ENCODE results near the gene LRRC2. TPM values are rescaled to one million over a fixed set of nuclear protein-coding genes. Genes with fewer than 3 reads are reported as not detected.

LRRC2 gene
- total RNA-seq, 1 donor from 2014 or later = not detected

GRCh38 chr3:46478341-46478740, 87.8 kb downstream of the LRRC2 start:
- Histone ChIP-seq H3K27ac (no peak overlapping the region), H2AFZ (replicated peaks) (no peak overlapping the region), H4K20me1 (ENCODE audit: low read depth) (no peaks in the 10 kb centered on the region), H3F3A (ENCODE audit: low read depth) (no peaks in the 10 kb centered on the region), H3K9me3 (ENCODE audit: low read depth) (no peaks in the 10 kb centered on the region), H3K36me3 (no peaks in the 10 kb centered on the region), H3K79me2 (ENCODE audit: low read depth) (no peaks in the 10 kb centered on the region), H3K4me1 (no peaks in the 10 kb centered on the region), H3K4me2 (no peak overlapping the region), H3K27me3 (no peaks in the 10 kb centered on the region), H3K9ac (no peak overlapping the region), H3K4me3 (no peak overlapping the region)
- peaks cover 11% of the 10 kb centered on the region for H3K9me3 Mint-ChIP-seq
- no peak overlapping the region for H3K4me3 Mint-ChIP-seq
- TF ChIP-seq, protein P1, sequence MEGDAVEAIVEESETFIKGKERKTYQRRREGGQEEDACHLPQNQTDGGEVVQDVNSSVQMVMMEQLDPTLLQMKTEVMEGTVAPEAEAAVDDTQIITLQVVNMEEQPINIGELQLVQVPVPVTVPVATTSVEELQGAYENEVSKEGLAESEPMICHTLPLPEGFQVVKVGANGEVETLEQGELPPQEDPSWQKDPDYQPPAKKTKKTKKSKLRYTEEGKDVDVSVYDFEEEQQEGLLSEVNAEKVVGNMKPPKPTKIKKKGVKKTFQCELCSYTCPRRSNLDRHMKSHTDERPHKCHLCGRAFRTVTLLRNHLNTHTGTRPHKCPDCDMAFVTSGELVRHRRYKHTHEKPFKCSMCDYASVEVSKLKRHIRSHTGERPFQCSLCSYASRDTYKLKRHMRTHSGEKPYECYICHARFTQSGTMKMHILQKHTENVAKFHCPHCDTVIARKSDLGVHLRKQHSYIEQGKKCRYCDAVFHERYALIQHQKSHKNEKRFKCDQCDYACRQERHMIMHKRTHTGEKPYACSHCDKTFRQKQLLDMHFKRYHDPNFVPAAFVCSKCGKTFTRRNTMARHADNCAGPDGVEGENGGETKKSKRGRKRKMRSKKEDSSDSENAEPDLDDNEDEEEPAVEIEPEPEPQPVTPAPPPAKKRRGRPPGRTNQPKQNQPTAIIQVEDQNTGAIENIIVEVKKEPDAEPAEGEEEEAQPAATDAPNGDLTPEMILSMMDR (IDR thresholded peaks at IDR 0.05) = no peak
- TF ChIP-seq EZH2 (IDR thresholded peaks at IDR 0.05) = no peak
- TF ChIP-seq EZH2phosphoT487 (IDR thresholded peaks at IDR 0.05) = no peak
- peaks cover 10% of the 10 kb centered on the region for H3K27me3 Mint-ChIP-seq (ENCODE audit: insufficient read depth, low read depth)
- DNase-seq (ENCODE audit: low spot score) = no peak
- H3K4me1 Mint-ChIP-seq = no peaks in the 10 kb centered on the region
- H3K27ac Mint-ChIP-seq = no peak overlapping the region
- no peaks in the 10 kb centered on the region for H3K36me3 Mint-ChIP-seq

- no peak overlapping the region for H3K27ac Mint-ChIP-seq
- Histone ChIP-seq H3K4me3 (no peak overlapping the region), H4K20me1 (ENCODE audit: low read depth) (no peaks in the 10 kb centered on the region), H3K4me2 (no peak overlapping the region), H3K9ac (no peak overlapping the region), H2AFZ (replicated peaks) (no peak overlapping the region), H3K27me3 (no peaks in the 10 kb centered on the region), H3K27ac (no peak overlapping the region), H3K36me3 (no peaks in the 10 kb centered on the region), H3K4me1 (no peaks in the 10 kb centered on the region), H3K79me2 (ENCODE audit: low read depth) (no peaks in the 10 kb centered on the region), H3F3A (ENCODE audit: low read depth) (no peaks in the 10 kb centered on the region), H3K9me3 (ENCODE audit: low read depth) (no peaks in the 10 kb centered on the region)
- H3K27me3 Mint-ChIP-seq (ENCODE audit: insufficient read depth, low read depth) = peaks cover 10% of the 10 kb centered on the region
- H3K4me1 Mint-ChIP-seq = no peaks in the 10 kb centered on the region
- peaks cover 11% of the 10 kb centered on the region for H3K9me3 Mint-ChIP-seq
- TF ChIP-seq, protein P1 (IDR thresholded peaks at IDR 0.05) = no peak
- no peak for TF ChIP-seq EZH2 (IDR thresholded peaks at IDR 0.05)
- TF ChIP-seq EZH2phosphoT487 (IDR thresholded peaks at IDR 0.05) = no peak
- H3K4me3 Mint-ChIP-seq = no peak overlapping the region
- no peaks in the 10 kb centered on the region for H3K36me3 Mint-ChIP-seq
- no peak for DNase-seq (ENCODE audit: low spot score)
Observed at GRCh38 chr3:46477756-46478155, 88.3 kb downstream of the LRRC2 start.

GRCh38 chr3:46477145-46477544, 89.0 kb downstream of the LRRC2 start:
- no peaks in the 10 kb centered on the region for H3F3A ChIP-seq (ENCODE audit: low read depth)
- no peaks in the 10 kb centered on the region for H3K79me2 ChIP-seq (ENCODE audit: low read depth)
- DNase-seq (ENCODE audit: low spot score) = no peak
- no peak for TF ChIP-seq EZH2 (IDR thresholded peaks at IDR 0.05)
- no peak for TF ChIP-seq EZH2phosphoT487 (IDR thresholded peaks at IDR 0.05)
- TF ChIP-seq, protein P1 (IDR thresholded peaks at IDR 0.05) = no peak
- H3K4me3 Mint-ChIP-seq = peak overlapping the region; percentile 44
- H3K27me3 ChIP-seq = no peaks in the 10 kb centered on the region
- H3K4me3 ChIP-seq = no peak overlapping the region
- peaks cover 11% of the 10 kb centered on the region for H3K9me3 Mint-ChIP-seq
- H3K9ac ChIP-seq = no peak overlapping the region
- no peaks in the 10 kb centered on the region for H3K36me3 ChIP-seq
- no peak overlapping the region for H2AFZ ChIP-seq (replicated peaks)
- H3K4me2 ChIP-seq = no peak overlapping the region
- peaks cover 10% of the 10 kb centered on the region for H3K27me3 Mint-ChIP-seq (ENCODE audit: insufficient read depth, low read depth)
- H3K4me1 ChIP-seq = no peaks in the 10 kb centered on the region
- no peaks in the 10 kb centered on the region for H3K9me3 ChIP-seq (ENCODE audit: low read depth)
- H4K20me1 ChIP-seq (ENCODE audit: low read depth) = no peaks in the 10 kb centered on the region
- H3K4me1 Mint-ChIP-seq = no peaks in the 10 kb centered on the region
- no peaks in the 10 kb centered on the region for H3K36me3 Mint-ChIP-seq
- H3K27ac Mint-ChIP-seq = no peak overlapping the region
- H3K27ac ChIP-seq = no peak overlapping the region
